Measurements from ENCODE around the gene GTSF1L.
"Not testable (repeated sequence)": the region's sequence is repeated elsewhere in the genome, so short reads cannot be mapped to it uniquely, and the experiment has no call there.

Gene GTSF1L

DNA sequence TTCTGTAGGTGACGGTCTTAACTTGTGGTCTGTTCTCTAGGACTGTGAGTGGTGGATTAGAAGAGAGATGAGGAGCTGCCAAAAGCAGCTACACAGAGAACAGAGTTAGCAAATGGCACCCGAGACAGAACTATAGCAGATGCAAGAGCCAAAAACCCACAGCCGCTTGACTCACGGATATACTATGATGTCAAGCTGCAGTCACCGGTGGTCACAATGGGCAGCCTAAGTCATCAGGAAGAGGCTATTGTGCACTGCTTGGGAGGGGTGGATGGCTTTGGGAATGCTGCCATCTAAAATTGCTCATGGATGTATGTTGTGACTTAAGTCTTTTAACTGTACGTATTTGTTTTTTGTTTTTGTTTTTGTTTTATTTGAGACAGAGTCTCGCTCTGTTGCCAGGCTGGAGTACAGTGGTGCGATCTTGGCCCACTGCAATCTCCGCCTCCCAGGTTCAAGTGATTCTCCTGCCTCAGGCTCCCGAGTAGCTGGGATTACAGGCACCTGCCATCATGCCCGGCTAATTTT, at the start of gene GTSF1L:
Gene GTSF1L (minus strand): TSS at position 192 of the 528 bp plus-strand sequence. CDS start 308 bp downstream, outside the sequence.
- DNase-seq, result no peak

- DNase-seq, result no peak
Observed at GRCh38 chr20:43774754-43775153, 48.0 kb upstream of the GTSF1L start.

- no peak for DNase-seq
Observed at GRCh38 chr20:43771503-43772190, 44.8 kb upstream of the GTSF1L start.

GRCh38 chr20:43770342-43770741, 43.5 kb upstream of the GTSF1L start:
- no peak for DNase-seq

- DNase-seq, result peak in 13 of 56 donors; percentile 0 to 24 (median 11)
Observed at GRCh38 chr20:43767686-43768474, 41.1 kb upstream of the GTSF1L start.

GRCh38 chr20:43766917-43767316, 40.1 kb upstream of the GTSF1L start:
- DNase-seq, result peak in 2 of 56 donors; percentile 13 to 25

- peak in 55 of 56 donors; percentile 6 to 87 (median 59) for DNase-seq
Observed at GRCh38 chr20:43766385-43766784, 39.6 kb upstream of the GTSF1L start.

- peak in 9 of 56 donors; percentile 20 to 56 (median 42) for DNase-seq
Observed at GRCh38 chr20:43765916-43766315, 39.1 kb upstream of the GTSF1L start.

- DNase-seq, result no peak
Observed at GRCh38 chr20:43762911-43763310, 36.1 kb upstream of the GTSF1L start.

DNA sequence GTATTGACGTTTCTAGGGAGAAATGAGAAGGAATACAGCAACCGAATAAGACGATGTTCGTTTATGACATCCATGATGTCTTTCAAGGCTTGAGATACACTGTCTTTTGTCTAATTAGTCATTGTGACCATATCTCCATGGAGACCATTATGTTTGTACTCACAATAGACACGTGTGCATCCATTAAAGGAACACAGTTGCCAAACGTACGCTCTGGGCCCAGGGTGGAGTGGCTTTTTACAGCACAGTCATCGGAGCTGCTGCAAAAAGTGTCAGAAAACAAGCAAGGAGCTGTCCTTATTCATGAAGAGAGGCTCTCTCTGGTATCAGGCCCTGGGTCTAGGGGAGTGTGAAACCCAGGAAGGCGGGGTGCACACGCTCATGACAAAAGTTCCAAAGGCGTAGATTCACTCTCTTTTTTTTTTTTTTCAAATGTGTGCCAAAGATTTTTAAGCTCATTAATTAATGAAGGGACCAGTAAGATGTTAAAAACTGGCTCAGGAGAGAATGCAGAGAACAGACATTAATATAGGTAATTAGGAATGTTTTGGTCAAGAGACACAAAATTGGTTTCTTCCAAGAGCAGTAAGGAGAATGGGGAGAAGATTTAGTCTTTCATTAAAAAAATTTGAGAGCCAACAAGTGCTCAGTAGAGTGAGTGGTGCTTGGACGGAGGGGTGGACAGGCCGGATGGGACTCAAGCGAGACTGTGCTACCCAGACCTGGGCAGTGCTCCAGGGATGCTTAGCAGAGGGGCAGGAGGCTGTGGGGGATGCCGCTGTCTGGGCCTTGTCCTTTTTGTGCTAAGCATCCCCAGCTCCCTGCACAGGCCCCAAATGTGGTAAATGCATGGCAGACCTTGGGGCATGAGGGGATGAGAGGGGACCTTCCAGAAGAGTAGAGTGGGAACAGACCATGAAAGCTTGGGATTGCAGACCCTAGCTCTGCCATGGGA, 34.9 kb upstream of the GTSF1L start:
- peak in 9 of 56 donors; percentile 3 to 39 (median 6) for DNase-seq

GRCh38 chr20:43757888-43758287, 31.1 kb upstream of the GTSF1L start:
- not testable (repeated sequence) for DNase-seq

DNA sequence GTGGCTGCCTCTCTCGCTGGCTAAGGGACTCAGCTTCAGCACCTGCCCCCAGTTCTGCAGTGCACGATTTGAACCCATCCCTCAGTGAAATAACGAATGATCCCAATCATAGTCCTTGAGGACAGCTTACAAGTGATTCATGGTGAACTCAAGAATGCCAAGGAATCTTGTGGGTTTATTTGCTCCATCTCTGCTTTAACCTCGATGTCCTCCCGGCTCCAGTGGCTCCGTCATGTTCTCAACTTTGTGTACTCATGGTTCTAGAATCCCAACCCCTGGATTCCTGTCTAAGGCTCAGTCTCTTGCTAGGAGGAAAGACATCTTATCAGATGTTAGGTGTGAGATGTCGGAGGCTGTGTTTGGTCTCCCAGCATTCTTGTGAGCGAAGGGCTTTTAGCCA, 29.0 kb upstream of the GTSF1L start:
- DNase-seq, result no peak

GRCh38 chr20:43755390-43755789, 28.6 kb upstream of the GTSF1L start:
- no peak for DNase-seq

DNA sequence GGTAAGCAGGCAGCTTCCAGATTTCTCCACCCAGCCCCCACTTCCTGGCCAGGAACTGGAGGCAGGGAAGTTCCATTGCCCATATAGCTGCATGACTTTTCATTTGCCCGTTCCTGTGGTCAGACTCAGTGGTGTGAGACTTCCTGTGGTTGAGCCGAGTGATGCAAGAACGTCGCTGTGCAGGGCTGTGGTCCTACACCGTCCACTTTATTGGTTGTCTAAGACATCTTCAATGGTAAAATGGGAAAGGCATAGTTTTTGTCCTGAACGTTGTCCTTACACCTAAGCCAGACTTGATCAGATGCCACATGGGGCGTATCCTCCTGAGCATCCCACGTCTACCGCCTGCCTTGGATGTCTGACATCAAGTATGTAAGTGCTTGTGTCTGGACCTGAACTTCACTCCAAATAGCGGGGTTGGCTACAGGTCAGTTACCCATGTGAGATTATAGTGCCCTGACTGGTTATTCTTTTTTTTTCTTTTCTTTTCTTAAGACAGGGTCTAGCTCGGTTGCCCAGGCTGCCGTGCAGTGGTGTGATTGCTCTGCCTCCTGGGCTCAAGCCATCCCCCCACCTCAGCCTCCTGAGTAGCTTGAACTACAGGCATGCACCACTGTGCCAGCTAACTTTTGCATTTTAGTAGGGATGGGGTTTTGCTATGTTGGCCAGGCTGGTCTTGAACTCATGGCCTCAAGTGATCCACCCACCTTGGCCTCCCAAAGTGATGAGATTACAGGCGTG, 25.9 kb upstream of the GTSF1L start:
- peak in 3 of 56 donors; percentile 5 to 19 (median 9) for DNase-seq

- no peak for DNase-seq
Observed at GRCh38 chr20:43752051-43752360, 25.2 kb upstream of the GTSF1L start.

DNA sequence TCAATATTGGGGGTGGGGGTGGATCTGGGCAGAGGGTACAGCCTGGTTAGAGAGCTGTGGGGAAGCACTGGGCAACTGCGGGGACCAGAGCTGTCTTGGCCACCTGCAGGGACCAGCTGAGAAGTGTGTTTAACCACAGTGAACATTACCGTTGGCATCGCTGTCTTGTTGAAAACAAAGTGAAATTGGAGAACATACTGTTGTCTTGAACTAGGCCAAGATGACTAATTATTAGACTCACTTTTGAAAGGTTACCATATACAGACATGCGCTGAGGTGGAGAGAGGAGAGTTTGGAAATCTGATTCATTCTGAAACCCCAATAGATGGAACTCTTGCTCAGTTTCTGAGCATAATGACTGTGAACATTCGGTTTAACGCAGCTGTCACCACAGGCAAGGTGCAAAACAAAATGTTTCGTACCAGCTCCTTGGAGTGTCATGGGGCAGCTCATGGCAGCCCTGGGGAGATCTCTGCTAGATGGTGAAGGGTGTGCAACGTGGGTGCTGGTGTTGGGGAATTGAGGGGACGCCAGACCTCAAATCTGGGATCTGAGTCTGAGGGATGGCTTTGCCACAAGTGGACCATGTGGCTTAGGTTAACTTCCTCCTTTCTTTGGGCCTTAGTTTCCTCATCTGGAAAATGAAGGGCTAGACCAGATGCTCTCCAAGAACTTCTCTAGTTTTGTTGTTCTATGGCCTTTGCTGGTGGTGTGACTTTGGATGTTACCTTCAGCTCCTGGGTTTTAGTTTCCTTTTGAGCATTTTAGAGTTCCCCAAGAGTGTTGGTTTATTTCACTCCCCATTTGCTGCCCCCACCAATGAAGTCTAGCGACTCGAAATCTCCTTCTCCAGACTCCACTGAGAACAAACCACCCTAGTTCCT, 24.6 kb upstream of the GTSF1L start:
- no peak for DNase-seq

GRCh38 chr20:43750774-43751166, 24.0 kb upstream of the GTSF1L start:
- no peak for DNase-seq

GRCh38 chr20:43749734-43750294, 23.0 kb upstream of the GTSF1L start:
- peak in 47 of 56 donors; percentile 5 to 85 (median 48) for DNase-seq

- no peak for DNase-seq
Observed at GRCh38 chr20:43748274-43748673, 21.5 kb upstream of the GTSF1L start.

Measured in nucleus accumbens (tissue), 56 donors.